KOPT-K1 (cell line): ENCODE results near the gene XCL1.

Source experiments
- H3K27ac ChIP-seq: fragments of 200-600 bp; sonication (generic); 2 replicates; pipeline ENCODE4 v1.5.1; 2016; ENCODE audit warnings: antibody characterized with exemption, mild to moderate bottlenecking, low read depth, low read length; ENCODE audit not compliant: poor library complexity, severe bottlenecking
- H3K36me3 ChIP-seq: fragments of 200-600 bp; sonication (generic); 2 replicates; pipeline ENCODE4 v1.5.1; 2017; ENCODE audit warnings: antibody characterized with exemption, mild to moderate bottlenecking, low read length, moderate library complexity; ENCODE audit not compliant: insufficient read depth
- H3K9me3 ChIP-seq: fragments of 200-600 bp; sonication (generic); 2 replicates; pipeline ENCODE4 v1.5.1; 2017; ENCODE audit warnings: antibody characterized with exemption, low read length, mild to moderate bottlenecking; ENCODE audit not compliant: insufficient read depth, poor library complexity, severe bottlenecking

XCL1 gene

DNA sequence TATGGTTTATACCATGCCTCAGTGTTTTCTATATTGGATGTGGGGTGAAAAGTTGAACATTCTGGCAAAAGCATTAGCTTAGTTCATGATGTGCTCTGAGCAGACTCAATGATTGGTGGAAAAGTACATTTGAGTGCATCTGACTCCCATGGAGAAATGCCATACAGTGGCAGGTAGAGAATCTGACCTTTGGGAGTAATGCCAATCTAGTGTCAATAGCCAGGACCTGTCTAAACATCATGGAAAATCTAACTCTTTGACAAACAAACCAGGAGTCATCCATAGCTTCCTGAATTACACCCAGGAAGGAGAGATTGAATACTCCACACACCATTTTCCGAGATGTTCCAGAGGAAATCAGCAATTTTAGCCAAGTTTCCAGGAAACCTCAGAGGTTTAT lies 51.0 kb downstream of the XCL1 start:
- Histone ChIP-seq H3K27ac (no peak overlapping the region), H3K36me3 (no peaks in the 10 kb centered on the region), H3K9me3 (no peaks in the 10 kb centered on the region)

DNA sequence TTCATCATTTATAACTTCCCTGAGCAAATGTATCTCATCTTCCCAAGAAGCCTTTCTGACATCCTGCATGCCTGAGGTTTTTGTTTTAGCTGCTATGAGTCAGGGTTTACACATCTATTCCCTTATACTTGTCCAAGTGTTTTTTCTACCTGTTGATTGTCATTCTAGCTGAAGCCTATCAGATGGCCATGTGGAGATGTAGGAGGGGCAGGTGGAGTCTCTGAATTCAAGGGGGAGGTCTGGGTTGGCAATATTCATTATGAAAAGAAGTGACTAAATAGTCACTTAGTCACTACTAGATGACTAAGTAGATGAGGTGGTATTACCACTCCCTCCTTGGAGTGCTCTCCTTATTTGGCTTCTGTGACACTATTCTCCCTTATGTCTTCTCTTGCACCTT lies 52.4 kb downstream of the XCL1 start:
- Histone ChIP-seq H3K27ac (no peak overlapping the region), H3K9me3 (no peaks in the 10 kb centered on the region), H3K36me3 (no peaks in the 10 kb centered on the region)

- no peak overlapping the region for H3K27ac ChIP-seq
- no peaks in the 10 kb centered on the region for H3K9me3 ChIP-seq
- H3K36me3 ChIP-seq, result no peaks in the 10 kb centered on the region
These were observed 53.1 kb downstream of the XCL1 start for GRCh38 chr1:168629466-168629865.
